ENCODE data around the gene CCDC80. TPM values are rescaled to one million over a fixed set of nuclear protein-coding genes. Genes with fewer than 3 reads are reported as not detected.
"Not testable (repeated sequence)": the region's sequence is repeated elsewhere in the genome, so short reads cannot be mapped to it uniquely, and the experiment has no call there.

Gene CCDC80
- total and polyA plus RNA-seq, 2 experiments from 2014 or later, result 26.4 to 27.7 TPM

GRCh38 chr3:112579697-112580096, 61.2 kb downstream of the CCDC80 start:
- H3K27me3 ChIP-seq, result no peaks in the 10 kb centered on the region
- H3K27ac ChIP-seq, result no peak overlapping the region
- H3K4me3 ChIP-seq, result no peak overlapping the region
- TF ChIP-seq CTCF (IDR thresholded peaks at IDR 0.05; ENCODE audit: low read depth, low read length), result no peak
- H3K9me3 ChIP-seq (ENCODE audit: low read depth), result no peaks in the 10 kb centered on the region
- peaks cover 9% of the 10 kb centered on the region for H3K36me3 ChIP-seq
- no peaks in the 10 kb centered on the region for H3K4me1 ChIP-seq (ENCODE audit: low read depth)
- DNase-seq (ENCODE audit: low read depth in 1 of 2, low spot score in 1 of 2), result no peak

- no peak overlapping the region for H3K4me3 ChIP-seq
- no peak for TF ChIP-seq CTCF (IDR thresholded peaks at IDR 0.05; ENCODE audit: low read depth, low read length)
- DNase-seq (ENCODE audit: low read depth in 1 of 2, low spot score in 1 of 2), result no peak
- no peaks in the 10 kb centered on the region for H3K4me1 ChIP-seq (ENCODE audit: low read depth)
- H3K27ac ChIP-seq, result no peak overlapping the region
- H3K27me3 ChIP-seq, result no peaks in the 10 kb centered on the region
- no peaks in the 10 kb centered on the region for H3K9me3 ChIP-seq (ENCODE audit: low read depth)
- H3K36me3 ChIP-seq, result peaks cover 11% of the 10 kb centered on the region
Observed at GRCh38 chr3:112579232-112579631, 61.7 kb downstream of the CCDC80 start.

GRCh38 chr3:112572701-112573100, 68.2 kb downstream of the CCDC80 start:
- DNase-seq (ENCODE audit: low read depth in 1 of 2, low spot score in 1 of 2), result no peak
- Histone ChIP-seq H3K9me3 (ENCODE audit: low read depth) (no peaks in the 10 kb centered on the region), H3K4me3 (no peak overlapping the region), H3K36me3 (peaks cover 28% of the 10 kb centered on the region), H3K27me3 (no peaks in the 10 kb centered on the region), H3K4me1 (ENCODE audit: low read depth) (no peaks in the 10 kb centered on the region), H3K27ac (no peak overlapping the region)
- no peak for TF ChIP-seq CTCF (IDR thresholded peaks at IDR 0.05; ENCODE audit: low read depth, low read length)

- DNase-seq (ENCODE audit: low read depth in 1 of 2, low spot score in 1 of 2), result no peak
- H3K4me1 ChIP-seq (ENCODE audit: low read depth), result no peaks in the 10 kb centered on the region
- no peaks in the 10 kb centered on the region for H3K27me3 ChIP-seq
- no peaks in the 10 kb centered on the region for H3K9me3 ChIP-seq (ENCODE audit: low read depth)
- H3K4me3 ChIP-seq, result no peak overlapping the region
- no peak for TF ChIP-seq CTCF (IDR thresholded peaks at IDR 0.05; ENCODE audit: low read depth, low read length)
- peaks cover 27% of the 10 kb centered on the region for H3K36me3 ChIP-seq
- no peak overlapping the region for H3K27ac ChIP-seq
Observed at GRCh38 chr3:112569265-112569664, 71.7 kb downstream of the CCDC80 start.

GRCh38 chr3:112568642-112569041, 72.3 kb downstream of the CCDC80 start:
- Histone ChIP-seq H3K27ac (no peak overlapping the region), H3K36me3 (peaks cover 23% of the 10 kb centered on the region), H3K9me3 (ENCODE audit: low read depth) (no peaks in the 10 kb centered on the region), H3K4me3 (no peak overlapping the region), H3K4me1 (ENCODE audit: low read depth) (no peaks in the 10 kb centered on the region), H3K27me3 (no peaks in the 10 kb centered on the region)
- DNase-seq (ENCODE audit: low read depth in 1 of 2, low spot score in 1 of 2), result no peak
- no peak for TF ChIP-seq CTCF (IDR thresholded peaks at IDR 0.05; ENCODE audit: low read depth, low read length)

- Histone ChIP-seq H3K27ac (no peak overlapping the region), H3K4me1 (ENCODE audit: low read depth) (no peaks in the 10 kb centered on the region), H3K4me3 (no peak overlapping the region), H3K27me3 (no peaks in the 10 kb centered on the region), H3K36me3 (peaks cover 9% of the 10 kb centered on the region), H3K9me3 (ENCODE audit: low read depth) (no peaks in the 10 kb centered on the region)
- DNase-seq (ENCODE audit: low read depth in 1 of 2, low spot score in 1 of 2), result no peak
- no peak for TF ChIP-seq CTCF (IDR thresholded peaks at IDR 0.05; ENCODE audit: low read depth, low read length)
Observed at GRCh38 chr3:112564940-112565305, 76.0 kb downstream of the CCDC80 start.

GRCh38 chr3:112564247-112564939, 76.5 kb downstream of the CCDC80 start:
- not testable (repeated sequence) for H3K36me3 ChIP-seq; H3K4me1 ChIP-seq (ENCODE audit: low read depth); H3K27ac ChIP-seq; DNase-seq (ENCODE audit: low read depth in 1 of 2, low spot score in 1 of 2); H3K9me3 ChIP-seq (ENCODE audit: low read depth); H3K4me3 ChIP-seq; H3K27me3 ChIP-seq

Measured in cardiac muscle cell (in vitro differentiated cells and primary cell).